WTC11 (cell line): ENCODE measurements around the gene AP4M1. TPM values are rescaled to one million over a fixed set of nuclear protein-coding genes. Genes with fewer than 3 reads are reported as not detected.
A peak's percentile ranks its signal among the peaks of the same experiment; 100 is the strongest.
"Not testable (repeated sequence)": the region's sequence is repeated elsewhere in the genome, so short reads cannot be mapped to it uniquely, and the experiment has no call there.

Experiments
- ATAC-seq: fragments of 200-7000 bp; cut with Tn5 transposase; 2 replicates; pipeline ENCODE4 v1.10.0; 2021; ENCODE audit warnings: mild to moderate bottlenecking, moderate library complexity
- CTCF ChIA-PET: fragments of 300-600 bp; sonication (Branson Sonifier 250); formaldehyde crosslinking; loops from one replicate; lab custom pipeline; 2021; ENCODE audit warnings: antibody characterized with exemption; lab: Charles Lee
- POLR2A ChIA-PET: fragments of 350-600 bp; sonication (Branson Sonifier 250); formaldehyde crosslinking; loops from one replicate; lab custom pipeline; 2021; ENCODE audit warnings: antibody characterized with exemption; lab: Charles Lee
- DNase-seq: peaks from one replicate; pipeline ENCODE4 v3.0.0; 2021; ENCODE audit warnings: low spot score
- H3K27ac Mint-ChIP-seq: 2 replicates; pipeline ENCODE4 v1.8.0; 2021; ENCODE audit warnings: mixed read lengths
- H3K27me3 Mint-ChIP-seq: 2 replicates; pipeline ENCODE4 v1.8.0; 2021; ENCODE audit warnings: low read depth, mild to moderate bottlenecking, moderate library complexity, mixed read lengths
- H3K36me3 Mint-ChIP-seq: 2 replicates; pipeline ENCODE4 v1.8.0; 2021; ENCODE audit warnings: mixed read lengths
- H3K4me1 Mint-ChIP-seq: 2 replicates; pipeline ENCODE4 v1.8.0; 2022; ENCODE audit warnings: mixed read lengths
- H3K4me3 Mint-ChIP-seq: 2 replicates; pipeline ENCODE4 v1.8.0; 2021; ENCODE audit warnings: mild to moderate bottlenecking, moderate library complexity, mixed read lengths
- H3K9me3 Mint-ChIP-seq: 2 replicates; pipeline ENCODE4 v1.8.0; 2021; ENCODE audit warnings: mixed read lengths
- ATF3 ChIP-seq: sonication (generic); formaldehyde crosslinking; conservative IDR thresholded peaks from 2 replicates; pipeline ENCODE4 v1.8.1; 2022; ENCODE audit warnings: mild to moderate bottlenecking, missing genetic modification reagents
- CBFB ChIP-seq: sonication (generic); formaldehyde crosslinking; IDR thresholded peaks from 2 replicates; pipeline ENCODE4 v1.8.1; 2022; ENCODE audit warnings: mild to moderate bottlenecking, low read depth, missing genetic modification reagents
- CDX4 ChIP-seq: fragments of 250-450 bp; sonication (Bioruptor Pico); IDR thresholded peaks from 2 replicates; pipeline ENCODE4 v1.9.0; 2021; ENCODE audit warnings: moderate library complexity, mild to moderate bottlenecking, inconsistent platforms, borderline replicate concordance
- CREM ChIP-seq: sonication (generic); formaldehyde crosslinking; IDR thresholded peaks from 2 replicates; pipeline ENCODE4 v1.8.1; 2022; ENCODE audit warnings: mild to moderate bottlenecking, missing genetic modification reagents, moderate library complexity
- E2F5 ChIP-seq: sonication (generic); formaldehyde crosslinking; IDR thresholded peaks from 2 replicates; pipeline ENCODE4 v1.8.1; 2022; ENCODE audit warnings: mild to moderate bottlenecking, moderate library complexity, missing genetic modification reagents
- ESRRA ChIP-seq: sonication (generic); formaldehyde crosslinking; IDR thresholded peaks from 2 replicates; pipeline ENCODE4 v1.8.1; 2022; ENCODE audit warnings: mild to moderate bottlenecking, missing genetic modification reagents, borderline replicate concordance
- ETV6 ChIP-seq: sonication (generic); formaldehyde crosslinking; IDR thresholded peaks from 2 replicates; pipeline ENCODE4 v1.8.1; 2022; ENCODE audit warnings: mild to moderate bottlenecking, missing genetic modification reagents
- FOXJ3 ChIP-seq: sonication (generic); formaldehyde crosslinking; IDR thresholded peaks from 2 replicates; pipeline ENCODE4 v1.9.0; 2021; ENCODE audit warnings: missing genetic modification reagents, mild to moderate bottlenecking, borderline replicate concordance
- GRHL2 ChIP-seq: fragments of 250-450 bp; sonication (Bioruptor Pico); IDR thresholded peaks from 2 replicates; pipeline ENCODE4 v1.8.0; 2022; ENCODE audit warnings: mild to moderate bottlenecking, moderate library complexity; ENCODE audit not compliant: insufficient replicate concordance, severe bottlenecking
- IRF1 ChIP-seq: sonication (generic); formaldehyde crosslinking; IDR thresholded peaks from 2 replicates; pipeline ENCODE4 v1.8.0; 2023; ENCODE audit warnings: missing genetic modification reagents
- MAX ChIP-seq: sonication (generic); formaldehyde crosslinking; IDR thresholded peaks from 2 replicates; pipeline ENCODE4 v1.8.0; 2022; ENCODE audit warnings: mild to moderate bottlenecking, missing genetic modification reagents
- NFATC4 ChIP-seq: fragments of 250-450 bp; sonication (Bioruptor Pico); IDR thresholded peaks from 2 replicates; pipeline ENCODE4 v1.9.0; 2021; ENCODE audit warnings: mild to moderate bottlenecking
- NR3C1 ChIP-seq: sonication (generic); formaldehyde crosslinking; conservative IDR thresholded peaks from 2 replicates; pipeline ENCODE4 v1.8.1; 2023; ENCODE audit warnings: low read depth, mild to moderate bottlenecking, missing genetic modification reagents
- OVOL2 ChIP-seq: fragments of 250-450 bp; sonication (Bioruptor Pico); IDR thresholded peaks from 2 replicates; pipeline ENCODE4 v1.9.0; 2021; ENCODE audit warnings: mild to moderate bottlenecking, borderline replicate concordance
- RORB ChIP-seq: fragments of 250-450 bp; sonication (Bioruptor Pico); IDR thresholded peaks from 2 replicates; pipeline ENCODE4 v1.9.0; 2021; ENCODE audit warnings: mild to moderate bottlenecking
- SMAD3 ChIP-seq: sonication (generic); formaldehyde crosslinking; IDR thresholded peaks from 2 replicates; pipeline ENCODE4 v1.8.0; 2022; ENCODE audit warnings: missing genetic modification reagents, mild to moderate bottlenecking, borderline replicate concordance
- ZBTB21 ChIP-seq: sonication (generic); formaldehyde crosslinking; IDR thresholded peaks from 2 replicates; pipeline ENCODE4 v1.8.1; 2023; ENCODE audit warnings: mild to moderate bottlenecking, missing genetic modification reagents, borderline replicate concordance
- ZMAT4 ChIP-seq: fragments of 250-450 bp; sonication (Bioruptor Pico); IDR thresholded peaks from 2 replicates; pipeline ENCODE4 v1.9.0; 2021; ENCODE audit warnings: mild to moderate bottlenecking
- ZNF219 ChIP-seq: sonication (generic); formaldehyde crosslinking; IDR thresholded peaks from 2 replicates; pipeline ENCODE4 v1.8.0; 2023; ENCODE audit warnings: missing genetic modification reagents, mild to moderate bottlenecking, borderline replicate concordance
- ZNF396 ChIP-seq: fragments of 250-450 bp; sonication (Bioruptor Pico); IDR thresholded peaks from 2 replicates; pipeline ENCODE4 v1.8.0; 2021; ENCODE audit warnings: mild to moderate bottlenecking, moderate library complexity, borderline replicate concordance
- ZSCAN18 ChIP-seq: fragments of 250-450 bp; sonication (Bioruptor Pico); IDR thresholded peaks from 2 replicates; pipeline ENCODE4 v2.1.2; 2022; ENCODE audit warnings: mild to moderate bottlenecking, moderate library complexity
- total RNA-seq: library from RNA; stranded (reverse); gene quantifications from 3 replicates; pipeline ENCODE4 v1.2.3, GENCODE V29; 2021

The AP4M1 gene
- total RNA-seq, 1 experiment from 2014 or later, result 18.0 TPM

GRCh38 chr7:100128637-100128963 lies 27.2 kb downstream of the AP4M1 start:
- peaks cover 14% of the 10 kb centered on the region for H3K4me1 Mint-ChIP-seq
- POLR2A ChIA-PET, result interaction anchor here (1.0 kb wide), 1 partner anchor 27 kb away, joined by 9 read pairs; the partner anchor contains the start of genes AP4M1 and MCM7
- H3K27me3 Mint-ChIP-seq, result peaks cover 15% of the 10 kb centered on the region
- CTCF ChIA-PET, result interaction anchor here (0.6 to 3.2 kb wide), 5 partner anchors 19 to 40 kb away, joined by 3 to 41 read pairs (median 3); partner anchors contain the start of genes AP4M1, GAL3ST4, LAMTOR4 and MCM7
- no peaks in the 10 kb centered on the region for H3K9me3 Mint-ChIP-seq
- no peak for DNase-seq
- no peak for ATAC-seq
- TF ChIP-seq MAX (CRISPR knock-in tag) (no peak), NR3C1 (CRISPR knock-in tag) (no peak), E2F5 (CRISPR knock-in tag) (no peak), ZBTB21 (no peak), FOXJ3 (CRISPR knock-in tag) (no peak), CDX4 (CRISPR knock-in tag) (no peak), IRF1 (no peak), OVOL2 (no peak), ESRRA (CRISPR knock-in tag) (no peak), ZMAT4 (CRISPR knock-in tag) (no peak)
- H3K36me3 Mint-ChIP-seq, result no peaks in the 10 kb centered on the region
- no peak overlapping the region for H3K27ac Mint-ChIP-seq
- peak overlapping the region; percentile 77 for H3K4me3 Mint-ChIP-seq

GRCh38 chr7:100130220-100130607 lies 28.8 kb downstream of the AP4M1 start:
- not testable (repeated sequence) for DNase-seq, H3K36me3 Mint-ChIP-seq, H3K27ac Mint-ChIP-seq, H3K9me3 Mint-ChIP-seq, ATAC-seq, H3K4me3 Mint-ChIP-seq
- peaks cover 11% of the 10 kb centered on the region for H3K4me1 Mint-ChIP-seq
- POLR2A ChIA-PET, result interaction anchor here (0.6 to 1.7 kb wide), 5 partner anchors 29 to 48 kb away, joined by 3 to 11 read pairs (median 4); partner anchors contain the start of genes AP4M1, GAL3ST4, GPC2 and MCM7
- CTCF ChIA-PET, result interaction anchor here (0.6 to 4.9 kb wide), 30 partner anchors 8 to 277 kb away, joined by 3 to 54 read pairs (median 6); partner anchors contain the start of genes AP4M1, GAL3ST4, GJC3 and GPC2
- peaks cover 15% of the 10 kb centered on the region for H3K27me3 Mint-ChIP-seq

- Mint-ChIP-seq H3K27me3 (peaks cover 15% of the 10 kb centered on the region), H3K4me1 (peaks cover 7% of the 10 kb centered on the region), H3K4me3 (peak overlapping the region; percentile 35; the same call in 1 of the 2 replicates), H3K36me3 (no peaks in the 10 kb centered on the region), H3K9me3 (no peaks in the 10 kb centered on the region), H3K27ac (no peak overlapping the region)
- ChIA-PET POLR2A (interaction anchor here (0.7 to 1.7 kb wide), 5 partner anchors 18 to 49 kb away, joined by 3 to 11 read pairs (median 4); partner anchors contain the start of genes AP4M1, GAL3ST4, GPC2 and LAMTOR4), CTCF (interaction anchor here (0.6 to 4.9 kb wide), 39 partner anchors 8 to 1605 kb away, joined by 3 to 54 read pairs (median 4); partner anchors contain the start of genes AP4M1, GAL3ST4, GJC3 and GPC2)
- DNase-seq (peak; percentile 96), ATAC-seq (peak; percentile 56)
- TF ChIP-seq ZSCAN18 (CRISPR knock-in tag) (no peak), ZNF396 (no peak), IRF1 (no peak), NR3C1 (CRISPR knock-in tag) (no peak), SMAD3 (no peak), ZNF219 (CRISPR knock-in tag) (no peak), MAX (CRISPR knock-in tag) (0 out of 2 replicates have a peak, but pooled peaks have one; percentile 42), ATF3 (no peak), GRHL2 (no peak), ETV6 (no peak), RORB (CRISPR knock-in tag) (no peak), NFATC4 (CRISPR knock-in tag) (no peak), CBFB (CRISPR knock-in tag) (no peak), CREM (no peak)
Observed at GRCh38 chr7:100130608-100131453, 29.4 kb downstream of the AP4M1 start.
